Hippocampal formation (tissue), 2 donors: ENCODE measurements around the gene SLC22A12.

Experiments
- DNase-seq, 2 donors: peaks; one replicate each; lab custom pipeline; 2025; lab: John Stamatoyannopoulos, UW

SLC22A12 gene

DNA sequence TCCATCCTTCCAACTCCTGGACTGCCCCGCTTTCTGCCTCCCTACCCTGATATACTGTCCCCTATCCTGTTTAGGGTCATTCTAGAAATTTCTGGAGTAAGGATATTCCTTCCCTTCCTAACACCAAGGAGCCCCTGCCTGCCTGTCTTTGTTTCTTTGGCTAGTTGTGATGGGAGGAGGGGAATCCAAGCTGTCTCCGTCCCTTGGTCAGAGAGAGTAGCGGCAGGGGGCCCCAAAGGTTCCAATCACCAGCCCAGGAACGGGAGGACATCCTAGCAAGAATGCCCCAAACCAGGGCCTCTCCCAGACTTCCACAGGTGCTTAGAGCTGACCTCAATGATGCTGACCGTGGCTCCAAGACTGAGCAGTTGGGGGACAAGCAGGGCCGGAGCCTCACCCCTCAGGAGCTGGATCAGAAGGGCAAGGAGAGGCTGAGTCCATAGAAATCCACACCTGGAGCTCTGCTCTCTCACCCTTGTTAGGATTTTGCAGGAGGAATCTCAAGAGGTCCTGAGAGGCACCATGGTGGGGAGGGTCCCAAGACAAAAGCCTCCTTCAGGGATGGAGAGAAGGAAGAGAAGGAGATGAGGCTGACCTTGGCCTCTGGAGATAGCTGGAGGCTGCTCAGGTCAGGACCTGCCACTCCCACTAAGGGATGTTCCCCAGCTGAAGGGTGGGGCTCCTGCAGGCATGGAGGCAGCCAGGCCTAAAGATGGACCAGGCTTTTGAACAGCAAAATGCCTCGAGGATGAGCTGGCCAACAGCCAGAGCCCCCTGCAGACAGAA, 13.6 kb downstream of the SLC22A12 start:
- DNase-seq, result no peak

GRCh38 chr11:64605244-64605560, 14.2 kb downstream of the SLC22A12 start:
- no peak for DNase-seq

DNA sequence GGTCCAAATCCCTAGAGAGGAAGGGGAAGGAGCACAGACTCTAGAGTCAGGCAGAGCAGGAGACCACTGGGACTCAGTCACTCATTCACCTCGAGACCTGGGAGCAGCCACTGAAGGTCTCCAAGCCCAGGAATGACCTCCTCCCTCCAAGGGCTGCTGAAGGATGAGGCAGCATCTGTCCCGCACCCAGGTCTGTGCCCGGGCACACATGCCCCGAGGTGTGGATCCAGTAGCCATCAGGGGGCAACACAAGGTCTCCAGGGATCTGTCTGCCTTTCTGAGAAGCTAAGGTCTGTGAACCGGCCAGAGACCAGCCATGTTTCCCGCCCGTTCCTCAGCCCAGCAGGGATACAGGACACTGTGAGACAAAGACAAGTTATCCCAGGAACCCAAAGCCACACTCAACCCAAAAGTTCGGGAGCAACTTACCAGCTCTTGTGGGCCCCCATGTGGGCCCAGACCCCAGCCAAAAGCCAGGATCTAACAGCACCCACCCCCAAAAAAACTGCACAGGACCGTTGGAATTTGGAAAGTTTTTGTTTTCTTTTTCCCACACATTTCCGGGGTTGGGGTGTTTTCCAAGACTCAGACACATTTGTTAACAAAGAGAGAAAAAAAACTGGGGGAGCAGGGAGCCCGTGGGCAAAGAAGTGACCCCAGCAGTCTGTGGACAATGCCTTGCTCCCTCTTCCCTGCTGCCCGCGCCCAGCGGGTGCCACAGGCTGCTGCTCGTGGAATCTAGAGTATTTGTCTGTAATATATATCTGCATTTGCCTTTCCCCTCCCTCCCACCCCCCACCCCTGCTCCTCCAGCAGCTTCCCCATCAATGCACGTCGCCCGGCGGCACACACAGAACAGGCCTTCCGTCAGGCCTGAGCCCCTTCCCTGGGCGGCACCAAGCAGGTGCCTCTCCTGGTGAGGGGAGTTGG, 14.9 kb downstream of the SLC22A12 start:
- no peak for DNase-seq

GRCh38 chr11:64606796-64607380, 15.9 kb downstream of the SLC22A12 start:
- DNase-seq, result no peak

- no peak for DNase-seq
These were observed 16.5 kb downstream of the SLC22A12 start for GRCh38 chr11:64607381-64607985.

GRCh38 chr11:64608046-64608445, 17.0 kb downstream of the SLC22A12 start:
- peak in 1 of 2 donors; percentile 22 for DNase-seq

- DNase-seq, result no peak
These were observed 17.6 kb downstream of the SLC22A12 start for GRCh38 chr11:64608636-64609035.

DNA sequence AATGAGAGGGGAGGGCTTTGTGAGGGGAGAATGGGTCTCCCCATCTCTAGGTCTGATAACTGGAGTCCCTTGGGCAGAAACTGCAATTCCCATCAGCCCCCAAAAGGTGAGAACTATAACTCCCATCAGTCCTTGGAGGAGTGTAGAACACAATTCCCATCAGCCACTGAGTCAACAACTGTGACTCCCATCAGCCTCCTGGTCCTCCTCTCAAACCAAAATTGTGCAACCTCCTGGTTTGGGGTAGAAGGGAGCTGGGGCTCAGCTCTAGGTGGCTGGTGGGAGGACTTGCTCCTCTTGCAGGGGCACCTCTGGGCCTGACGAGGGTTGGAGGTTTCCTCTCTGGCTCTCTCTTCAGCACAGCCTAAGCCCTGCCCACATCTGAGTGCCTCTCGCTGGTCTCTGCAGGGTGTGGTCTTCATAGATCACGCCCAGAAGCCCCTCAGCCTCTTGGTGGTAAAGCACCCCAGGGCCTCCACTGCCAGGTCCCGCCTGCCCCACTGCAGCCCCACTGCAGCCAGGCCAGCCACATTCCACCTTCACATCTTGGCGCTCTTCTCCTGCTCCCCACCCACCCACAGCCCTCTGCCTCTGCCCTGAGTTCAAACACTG, 18.5 kb downstream of the SLC22A12 start:
- no peak for DNase-seq

DNA sequence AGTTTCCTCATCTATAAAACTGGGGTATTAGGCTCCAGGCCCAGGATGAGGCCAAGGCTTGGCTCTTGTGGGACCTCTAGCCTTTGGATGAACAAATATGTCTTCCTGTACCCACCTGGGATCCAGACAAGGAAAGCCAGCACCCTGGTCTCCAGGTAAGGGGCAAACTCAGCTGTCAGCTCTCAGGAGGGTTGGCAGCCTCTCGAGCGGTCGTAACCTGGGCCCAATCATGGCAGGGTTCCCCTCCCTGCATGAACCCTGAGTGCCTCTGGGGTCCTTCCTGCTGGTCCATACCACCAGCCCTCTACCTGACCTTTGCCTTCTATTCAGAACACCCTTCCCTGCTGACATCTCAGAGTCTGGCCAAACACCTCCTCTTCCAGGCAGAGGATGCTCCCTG, 19.6 kb downstream of the SLC22A12 start:
- DNase-seq, result no peak

- no peak for DNase-seq
These were observed 20.2 kb downstream of the SLC22A12 start for GRCh38 chr11:64611176-64611575.

GRCh38 chr11:64611869-64612646, 21.0 kb downstream of the SLC22A12 start:
- DNase-seq, result no peak

DNA sequence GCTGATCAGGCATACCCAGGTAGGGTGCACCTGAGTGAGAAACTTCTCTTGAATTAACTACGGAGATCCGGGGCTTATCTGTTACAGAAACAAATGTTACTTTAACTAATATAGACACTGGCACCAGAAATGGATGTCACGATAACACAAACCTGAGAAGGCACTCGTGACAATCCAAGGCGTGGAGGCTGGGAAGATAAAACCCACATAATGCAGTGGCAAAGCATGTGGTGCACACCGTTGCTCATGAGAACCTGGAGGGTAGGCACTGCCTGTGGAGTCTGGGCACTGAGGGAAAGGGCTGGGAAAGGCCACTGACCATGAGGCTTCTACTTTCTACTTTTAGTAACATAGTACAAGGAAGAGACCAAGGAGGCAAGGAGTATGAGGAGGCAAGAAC, 22.6 kb downstream of the SLC22A12 start:
- DNase-seq, result no peak

GRCh38 chr11:64614917-64615316, 23.9 kb downstream of the SLC22A12 start:
- no peak for DNase-seq

GRCh38 chr11:64616817-64617216, 25.8 kb downstream of the SLC22A12 start:
- no peak for DNase-seq

GRCh38 chr11:64619196-64619595, 28.2 kb downstream of the SLC22A12 start:
- peak in 1 of 2 donors; percentile 17 for DNase-seq

DNA sequence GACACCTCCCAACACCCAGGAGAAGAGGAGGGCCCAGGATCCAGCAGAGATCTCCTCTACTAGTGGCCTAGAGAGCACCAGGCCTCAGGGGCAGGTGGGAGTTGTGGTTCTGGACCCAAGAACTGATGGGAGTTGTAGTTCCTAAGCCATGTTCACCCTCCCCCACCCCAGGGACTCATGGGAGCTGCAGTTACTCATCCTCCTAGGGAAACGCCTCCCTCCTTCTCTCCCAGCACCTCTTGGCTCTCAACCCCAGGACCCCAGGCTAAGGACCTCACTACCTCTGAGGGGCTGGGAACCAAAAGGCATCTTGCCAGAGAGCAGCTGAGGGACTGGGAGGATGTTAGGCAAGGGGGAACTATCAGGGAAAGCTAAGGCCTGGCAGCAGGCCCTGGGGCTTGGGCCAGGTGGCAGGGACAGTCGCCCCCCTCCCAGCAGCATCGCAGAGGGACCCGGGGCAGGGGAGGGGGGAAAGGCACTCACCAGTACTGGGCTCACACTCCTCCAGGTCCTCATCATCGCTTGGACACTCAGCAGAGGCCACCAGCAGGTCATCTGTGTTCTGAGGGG, 28.9 kb downstream of the SLC22A12 start:
- no peak for DNase-seq

- DNase-seq, result peak; percentile 17 to 55
These were observed 29.5 kb downstream of the SLC22A12 start for GRCh38 chr11:64620381-64620971.

DNA sequence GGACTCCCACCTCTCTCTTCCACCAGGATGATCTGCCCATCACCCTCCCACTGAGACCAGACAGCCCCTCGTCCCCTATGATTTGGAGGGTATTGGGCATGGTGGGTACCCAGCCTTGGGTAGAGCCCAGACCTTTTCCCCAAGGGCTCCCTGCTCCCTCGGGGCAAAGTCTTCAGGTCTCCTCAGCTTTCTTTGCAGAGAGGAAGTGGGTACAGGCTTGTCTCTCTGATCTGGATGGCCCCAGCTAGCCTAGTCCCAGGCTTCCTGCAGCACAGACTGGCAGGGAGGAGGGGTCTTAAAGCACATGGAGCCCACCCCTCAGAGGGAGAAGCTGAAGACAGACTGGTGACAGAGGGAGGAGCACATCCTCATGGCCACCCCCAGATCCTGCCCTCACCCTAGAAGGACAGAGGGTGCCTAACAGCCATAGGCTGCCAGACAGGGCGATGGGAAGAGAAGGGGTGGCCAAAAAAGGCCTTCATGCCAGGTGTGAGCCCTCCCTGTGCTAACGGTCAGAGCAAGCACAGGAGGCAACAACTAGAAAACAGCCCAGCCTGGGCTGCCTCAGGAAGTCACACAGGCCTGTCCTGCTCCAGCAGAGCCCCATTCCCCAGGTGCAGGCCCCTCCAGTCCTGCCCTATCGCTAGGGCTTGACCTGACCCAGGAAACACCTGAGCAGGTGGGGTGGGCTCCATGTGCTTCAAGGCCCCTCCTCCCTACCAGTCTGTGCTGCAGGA, 30.4 kb downstream of the SLC22A12 start:
- DNase-seq, result no peak

DNA sequence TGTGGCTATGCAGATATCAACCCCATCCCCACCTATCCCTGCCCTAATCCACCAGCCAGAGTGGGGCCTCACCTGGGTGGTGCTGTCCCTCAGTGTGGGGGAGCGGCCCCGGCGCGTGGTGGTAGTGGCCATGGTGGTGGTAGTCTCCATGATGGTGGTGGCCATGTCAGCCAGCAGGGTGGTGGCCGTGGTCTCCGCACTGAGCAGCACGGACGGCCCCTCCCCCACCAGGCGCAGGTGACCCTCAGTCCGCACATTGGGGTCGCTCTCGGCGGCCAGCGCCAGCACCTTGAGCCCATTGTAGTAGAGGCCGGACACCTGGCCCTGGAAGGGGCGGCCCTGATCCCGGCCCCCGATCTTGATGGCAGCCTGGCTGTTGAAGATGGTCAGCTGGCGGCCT, 31.7 kb downstream of the SLC22A12 start:
- DNase-seq, result no peak
